Fibroblast of lung (primary cell): Measurements from ENCODE around the gene CHST8. TPM values are rescaled to one million over a fixed set of nuclear protein-coding genes. Genes with fewer than 3 reads are reported as not detected.
A peak's percentile ranks its signal among the peaks of the same experiment; 100 is the strongest.

Experiments
- DNase-seq, 2 donors: peaks; one replicate each; pipeline versions ENCODE4 v3.0.0 to v3.0.0-alpha.2; 2010; ENCODE audit warnings: low read depth in 2 of 2
- H2AFZ ChIP-seq: 2 replicates; pipeline ENCODE4 v1.5.1; 2012; ENCODE audit warnings: low read length, control low read depth, inconsistent platforms
- H3K27ac ChIP-seq: 2 replicates; pipeline ENCODE4 v1.5.1; 2011; ENCODE audit warnings: low read length, control low read depth; ENCODE audit not compliant: insufficient read depth
- H3K27me3 ChIP-seq: 2 replicates; pipeline ENCODE4 v1.5.1; 2011; ENCODE audit warnings: mild to moderate bottlenecking, low read length; ENCODE audit not compliant: control insufficient read depth, insufficient read depth
- H3K36me3 ChIP-seq: 2 replicates; pipeline ENCODE4 v1.5.1; 2011; ENCODE audit warnings: low read length; ENCODE audit not compliant: control insufficient read depth, insufficient read depth
- H3K4me1 ChIP-seq: 2 replicates; pipeline ENCODE4 v1.5.1; 2011; ENCODE audit warnings: low read length; ENCODE audit not compliant: control insufficient read depth, insufficient read depth; ENCODE audit errors: extremely low read depth
- H3K4me2 ChIP-seq: 2 replicates; pipeline ENCODE4 v1.5.1; 2011; ENCODE audit warnings: low read length, control low read depth; ENCODE audit not compliant: insufficient read depth; ENCODE audit errors: extremely low read depth
- H3K4me3 ChIP-seq, 4 experiments: fragments of 200-600 bp in 1 of 4; sonication (generic) in 1 of 4; replicated peaks in 1 of 4; 2 replicates each; pipeline ENCODE4 v1.5.1; 2011 to 2016; ENCODE audit warnings: low read length in 4 of 4, low read depth in 3 of 4, mild to moderate bottlenecking in 3 of 4, control low read depth in 2 of 4, inconsistent platforms in 1 of 4, mixed read lengths in 1 of 4; ENCODE audit not compliant: insufficient read depth in 1 of 4; ENCODE audit errors: control extremely low read depth in 1 of 4
- H3K79me2 ChIP-seq: 2 replicates; pipeline ENCODE4 v1.5.1; 2012; ENCODE audit warnings: mild to moderate bottlenecking, low read length, inconsistent platforms; ENCODE audit not compliant: control insufficient read depth, insufficient read depth
- H3K9ac ChIP-seq: 2 replicates; pipeline ENCODE4 v1.5.1; 2011; ENCODE audit warnings: mild to moderate bottlenecking, low read length, control low read depth; ENCODE audit not compliant: insufficient read depth
- H3K9me3 ChIP-seq: 2 replicates; pipeline ENCODE4 v1.5.1; 2012; ENCODE audit warnings: low read depth, low read length; ENCODE audit not compliant: control insufficient read depth, insufficient read depth
- H4K20me1 ChIP-seq: 2 replicates; pipeline ENCODE4 v1.5.1; 2011; ENCODE audit warnings: low read length; ENCODE audit not compliant: control insufficient read depth, insufficient read depth; ENCODE audit errors: extremely low read depth
- CTCF ChIP-seq, 2 donors: IDR thresholded peaks in 1 of 2; conservative IDR thresholded peaks in 1 of 2; 1 replicate in 1 of 2; 2 replicates in 1 of 2; pipeline ENCODE4 v1.5.1; 2011 to 2012; ENCODE audit warnings: low read length in 2 of 2, control low read depth in 1 of 2, inconsistent platforms in 1 of 2, low read depth in 1 of 2, mild to moderate bottlenecking in 1 of 2
- EZH2 ChIP-seq: IDR thresholded peaks from 2 replicates; pipeline ENCODE4 v1.5.1; 2012; ENCODE audit warnings: low read length, control low read depth, mild to moderate bottlenecking; ENCODE audit errors: missing control alignments
- polyA minus RNA-seq: library from RNA; depleted of rRNA, polyadenylated mRNA; stranded (reverse); fragments of >200 nt; gene quantifications from 2 replicates; pipeline ENCODE4 v1.2.3, GENCODE V29; 2011; ENCODE audit warnings: low replicate concordance
- polyA plus RNA-seq, 2 donors: library from polyadenylated mRNA; depleted of rRNA in 1 of 2; stranded (reverse) in 1 of 2; unstranded in 1 of 2; fragments of >200 nt; gene quantifications; 2 replicates each; pipeline ENCODE4 v1.2.1, GENCODE V29; 2011 to 2012; ENCODE audit warnings: missing spikeins in 1 of 2
- total RNA-seq: library from RNA; depleted of rRNA; stranded (reverse); fragments of >200 nt; gene quantifications from 2 replicates; pipeline ENCODE4 v1.2.1, GENCODE V29; 2014

Gene CHST8, protein sequence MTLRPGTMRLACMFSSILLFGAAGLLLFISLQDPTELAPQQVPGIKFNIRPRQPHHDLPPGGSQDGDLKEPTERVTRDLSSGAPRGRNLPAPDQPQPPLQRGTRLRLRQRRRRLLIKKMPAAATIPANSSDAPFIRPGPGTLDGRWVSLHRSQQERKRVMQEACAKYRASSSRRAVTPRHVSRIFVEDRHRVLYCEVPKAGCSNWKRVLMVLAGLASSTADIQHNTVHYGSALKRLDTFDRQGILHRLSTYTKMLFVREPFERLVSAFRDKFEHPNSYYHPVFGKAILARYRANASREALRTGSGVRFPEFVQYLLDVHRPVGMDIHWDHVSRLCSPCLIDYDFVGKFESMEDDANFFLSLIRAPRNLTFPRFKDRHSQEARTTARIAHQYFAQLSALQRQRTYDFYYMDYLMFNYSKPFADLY
- total RNA-seq = not detected in 2 replicates
- 0.02 TPM in 1 of 2 replicates, not detected in the other for polyA plus RNA-seq
- not detected in 2 replicates for polyA plus RNA-seq (2012)
- polyA minus RNA-seq = not detected in 2 replicates

- Histone ChIP-seq H3K36me3 (no peaks in the 10 kb centered on the region), H3K4me3 (no peak within 1 kb of the TSS), H3K4me2 (peak within 1 kb of the TSS; percentile 35), H3K4me1 (no peaks in the 10 kb centered on the region), H2AFZ (no peak within 1 kb of the TSS), H3K27me3 (peaks cover 11% of the 10 kb centered on the region), H3K9ac (no peak within 1 kb of the TSS), H3K79me2 (no peaks in the 10 kb centered on the region), H3K27ac (no peak within 1 kb of the TSS), H4K20me1 (no peaks in the 10 kb centered on the region), H3K9me3 (no peaks in the 10 kb centered on the region)
- TF ChIP-seq EZH2 = no peak
- no peak for TF ChIP-seq CTCF (conservative IDR thresholded peaks at IDR 0.05 in 1 of 2, IDR thresholded peaks at IDR 0.05 in 1 of 2; ENCODE audit: low read depth in 1 of 2, low read length in 2 of 2)
- peak in 1 of 2 donors; percentile 44 for DNase-seq
Measured at GRCh38 chr19:33621811-33622504, at the start of gene CHST8. Gene CHST8 (plus strand): TSS chr19:33621953. CDS start chr19:33689262, 67,309 bp downstream.

DNA sequence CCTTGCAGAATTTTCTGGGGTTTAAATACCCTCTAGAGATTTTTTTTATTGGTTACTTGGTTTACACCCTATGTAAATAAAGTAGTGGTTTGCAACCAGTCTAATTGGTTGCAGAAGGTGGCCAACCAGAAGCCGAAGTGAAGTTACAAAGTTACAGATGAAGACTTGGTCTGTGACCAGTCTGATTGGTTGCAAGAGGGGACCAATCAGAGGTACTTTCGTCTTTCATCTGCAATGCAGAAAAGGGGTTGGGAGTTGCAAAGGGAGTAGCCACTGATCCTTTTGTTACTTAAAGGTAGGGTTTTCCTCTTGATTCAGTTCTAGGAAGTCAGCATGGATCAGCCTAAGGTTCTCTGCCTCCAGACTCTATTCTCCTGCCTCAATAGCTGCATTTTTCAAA is 48.8 kb upstream of the CHST8 start:
- DNase-seq = no peak
- Histone ChIP-seq H3K27ac (no peak overlapping the region), H3K4me3 (no peak overlapping the region), H3K27me3 (no peaks in the 10 kb centered on the region), H4K20me1 (no peaks in the 10 kb centered on the region), H2AFZ (no peak overlapping the region), H3K9ac (no peak overlapping the region), H3K4me2 (no peak overlapping the region), H3K36me3 (no peaks in the 10 kb centered on the region), H3K4me1 (no peaks in the 10 kb centered on the region), H3K79me2 (no peaks in the 10 kb centered on the region), H3K9me3 (no peaks in the 10 kb centered on the region)
- TF ChIP-seq EZH2 = no peak
- TF ChIP-seq CTCF (conservative IDR thresholded peaks at IDR 0.05 in 1 of 2, IDR thresholded peaks at IDR 0.05 in 1 of 2; ENCODE audit: low read depth in 1 of 2, low read length in 2 of 2) = no peak

- no peak overlapping the region for H3K9ac ChIP-seq
Measured at GRCh38 chr19:33574824-33575223, 46.9 kb upstream of the CHST8 start.

More at GRCh38 chr19:33574824-33575223, 46.9 kb upstream of the CHST8 start:
- Histone ChIP-seq H3K9me3 (no peaks in the 10 kb centered on the region), H3K27ac (no peak overlapping the region), H3K4me2 (no peak overlapping the region), H2AFZ (no peak overlapping the region), H3K4me3 (no peak overlapping the region), H3K36me3 (no peaks in the 10 kb centered on the region), H3K79me2 (no peaks in the 10 kb centered on the region), H3K4me1 (no peaks in the 10 kb centered on the region), H3K27me3 (no peaks in the 10 kb centered on the region), H4K20me1 (no peaks in the 10 kb centered on the region)
- DNase-seq = no peak
- TF ChIP-seq EZH2 (no peak), CTCF (conservative IDR thresholded peaks at IDR 0.05 in 1 of 2, IDR thresholded peaks at IDR 0.05 in 1 of 2; ENCODE audit: low read depth in 1 of 2, low read length in 2 of 2) (no peak)
